ENCODE data around the gene IL17RA. TPM values are rescaled to one million over a fixed set of nuclear protein-coding genes. Genes with fewer than 3 reads are reported as not detected.

Gene IL17RA
- total RNA-seq, 3 donors from 2014 or later, result 13.8 to 25.3 (median 17.7) TPM

DNA sequence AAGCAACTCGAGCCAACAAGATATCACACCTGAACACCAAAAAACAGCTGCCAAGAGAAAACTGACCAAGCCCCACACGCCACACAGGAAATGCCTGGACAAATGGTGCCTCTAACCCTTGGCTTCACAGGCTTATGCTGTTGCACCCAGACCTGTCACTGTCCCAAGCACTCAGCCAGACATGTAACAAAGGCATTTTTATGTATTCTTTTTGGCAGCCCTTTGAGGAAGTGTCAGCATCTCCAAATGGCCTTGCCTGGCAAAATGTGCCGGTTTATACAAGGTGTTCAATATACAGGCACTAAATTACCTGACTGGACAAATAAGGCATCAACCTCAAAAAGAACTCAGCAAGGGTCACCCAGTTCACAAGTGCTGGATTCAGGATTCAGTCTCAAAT is 68.2 kb downstream of the IL17RA start:
- TF ChIP-seq, protein P1, sequence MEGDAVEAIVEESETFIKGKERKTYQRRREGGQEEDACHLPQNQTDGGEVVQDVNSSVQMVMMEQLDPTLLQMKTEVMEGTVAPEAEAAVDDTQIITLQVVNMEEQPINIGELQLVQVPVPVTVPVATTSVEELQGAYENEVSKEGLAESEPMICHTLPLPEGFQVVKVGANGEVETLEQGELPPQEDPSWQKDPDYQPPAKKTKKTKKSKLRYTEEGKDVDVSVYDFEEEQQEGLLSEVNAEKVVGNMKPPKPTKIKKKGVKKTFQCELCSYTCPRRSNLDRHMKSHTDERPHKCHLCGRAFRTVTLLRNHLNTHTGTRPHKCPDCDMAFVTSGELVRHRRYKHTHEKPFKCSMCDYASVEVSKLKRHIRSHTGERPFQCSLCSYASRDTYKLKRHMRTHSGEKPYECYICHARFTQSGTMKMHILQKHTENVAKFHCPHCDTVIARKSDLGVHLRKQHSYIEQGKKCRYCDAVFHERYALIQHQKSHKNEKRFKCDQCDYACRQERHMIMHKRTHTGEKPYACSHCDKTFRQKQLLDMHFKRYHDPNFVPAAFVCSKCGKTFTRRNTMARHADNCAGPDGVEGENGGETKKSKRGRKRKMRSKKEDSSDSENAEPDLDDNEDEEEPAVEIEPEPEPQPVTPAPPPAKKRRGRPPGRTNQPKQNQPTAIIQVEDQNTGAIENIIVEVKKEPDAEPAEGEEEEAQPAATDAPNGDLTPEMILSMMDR (IDR thresholded peaks at IDR 0.05), result no peak
- TF ChIP-seq POLR2A (IDR thresholded peaks at IDR 0.05) (no peak), POLR2AphosphoS5 (IDR thresholded peaks at IDR 0.05) (peak in 1 of 3 donors; percentile 16)
- intact Hi-C loops (cut with DNase I; ENCODE audit: low total_unique reads), result no loop called here
- DNase-seq (ENCODE audit: low spot score in 2 of 2), result peak in 1 of 2 donors; percentile 46
- no peaks in the 10 kb centered on the region for H3K4me1 ChIP-seq
- peak overlapping the region; percentile 61 to 64 for H3K27ac ChIP-seq
- no peak overlapping the region for H3K4me3 ChIP-seq
- no peaks in the 10 kb centered on the region for H3K36me3 ChIP-seq
- no peaks in the 10 kb centered on the region for H3K27me3 ChIP-seq
- H3K9me3 ChIP-seq, result no peaks in the 10 kb centered on the region

DNA sequence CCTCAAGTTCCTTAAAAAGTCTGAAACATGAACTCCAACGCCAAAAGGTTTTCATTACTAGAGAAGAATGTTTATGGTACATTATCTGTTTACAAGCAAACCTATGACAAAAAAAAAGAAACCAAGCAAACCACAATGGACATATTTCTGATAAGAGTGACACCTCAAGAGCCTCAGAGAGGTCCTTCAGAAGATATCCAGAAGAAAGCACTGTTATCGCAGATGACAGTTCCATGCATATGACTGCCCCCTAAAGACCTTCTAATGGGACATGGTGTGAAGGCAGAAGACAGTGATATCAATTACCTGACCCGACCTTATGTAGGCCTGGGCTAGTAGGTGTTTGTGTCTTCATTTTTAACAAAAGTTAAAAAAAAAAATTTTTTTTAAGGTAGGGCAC is 71.1 kb downstream of the IL17RA start:
- no peaks in the 10 kb centered on the region for H3K4me1 ChIP-seq

DNA sequence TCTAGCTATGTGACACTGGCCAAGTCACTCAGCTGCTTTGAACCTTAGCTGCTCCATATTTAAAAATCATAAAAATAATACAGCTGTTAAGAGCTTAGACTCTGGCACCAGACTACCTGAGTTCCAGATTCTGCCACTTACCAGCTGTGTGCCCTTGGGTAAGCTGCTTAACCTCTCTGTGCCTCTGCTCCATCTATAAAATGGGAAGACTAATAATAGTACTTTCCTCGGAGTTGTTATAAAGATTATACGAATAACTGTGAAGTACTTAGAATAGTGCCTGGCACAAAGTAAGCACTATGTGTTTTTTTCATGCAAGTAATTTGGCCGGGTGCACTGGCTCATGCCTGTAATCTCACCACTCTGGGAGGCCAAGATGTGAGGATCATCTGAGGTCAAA is 72.9 kb downstream of the IL17RA start:
- Histone ChIP-seq H3K27ac (no peak overlapping the region), H3K4me3 (peak overlapping the region; percentile 66 to 71 (median 70)), H3K27me3 (no peaks in the 10 kb centered on the region), H3K9me3 (no peaks in the 10 kb centered on the region), H3K4me1 (no peaks in the 10 kb centered on the region), H3K36me3 (no peaks in the 10 kb centered on the region)
- TF ChIP-seq, protein P1 (IDR thresholded peaks at IDR 0.05), result no peak
- no peak for TF ChIP-seq POLR2A (IDR thresholded peaks at IDR 0.05)
- no peak for TF ChIP-seq POLR2AphosphoS5 (IDR thresholded peaks at IDR 0.05)
- intact Hi-C loops (cut with DNase I; ENCODE audit: low total_unique reads), result no loop called here
- no peak for DNase-seq (ENCODE audit: low spot score in 2 of 2)

More for the DNA sequence above, 71.1 kb downstream of the IL17RA start:
- intact Hi-C loops (cut with DNase I; ENCODE audit: low total_unique reads), result no loop called here
- DNase-seq (ENCODE audit: low spot score in 2 of 2), result no peak
- Histone ChIP-seq H3K27me3 (no peaks in the 10 kb centered on the region), H3K27ac (no peak overlapping the region), H3K36me3 (no peaks in the 10 kb centered on the region), H3K9me3 (no peaks in the 10 kb centered on the region), H3K4me3 (no peak overlapping the region)
- TF ChIP-seq POLR2AphosphoS5 (IDR thresholded peaks at IDR 0.05), result no peak
- TF ChIP-seq POLR2A (IDR thresholded peaks at IDR 0.05), result no peak
- TF ChIP-seq, protein P1 (IDR thresholded peaks at IDR 0.05), result no peak

DNA sequence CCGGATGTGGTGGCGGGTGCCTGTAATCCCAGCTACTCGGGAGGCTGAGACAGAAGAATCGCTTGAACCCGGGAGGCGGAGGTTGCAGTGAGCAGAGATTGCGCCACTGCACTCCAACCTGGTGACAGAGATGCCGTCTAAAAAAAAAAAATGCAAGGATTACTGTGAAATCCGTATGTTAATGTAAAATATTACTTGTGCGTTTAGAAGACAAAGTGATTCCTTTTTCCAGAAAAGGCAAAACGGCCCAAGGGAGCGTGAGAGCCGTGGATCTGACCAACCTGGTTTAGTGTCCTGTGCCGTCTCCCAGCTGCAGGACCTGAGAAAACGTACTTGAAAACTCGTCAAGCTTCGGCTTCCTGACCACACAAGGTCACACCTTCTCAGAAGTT is 73.4 kb downstream of the IL17RA start:
- H3K9me3 ChIP-seq, result no peaks in the 10 kb centered on the region
- no peak for DNase-seq (ENCODE audit: low spot score in 2 of 2)
- peak overlapping the region; percentile 79 to 88 for H3K27ac ChIP-seq
- TF ChIP-seq, protein P1 (IDR thresholded peaks at IDR 0.05), result no peak
- TF ChIP-seq POLR2A (IDR thresholded peaks at IDR 0.05) (no peak), POLR2AphosphoS5 (IDR thresholded peaks at IDR 0.05) (no peak)
- H3K4me1 ChIP-seq, result no peaks in the 10 kb centered on the region
- H3K4me3 ChIP-seq, result peak overlapping the region; percentile 66 to 71 (median 70)
- intact Hi-C loops (cut with DNase I; ENCODE audit: low total_unique reads), result no loop called here
- H3K27me3 ChIP-seq, result no peaks in the 10 kb centered on the region
- H3K36me3 ChIP-seq, result no peaks in the 10 kb centered on the region

DNA sequence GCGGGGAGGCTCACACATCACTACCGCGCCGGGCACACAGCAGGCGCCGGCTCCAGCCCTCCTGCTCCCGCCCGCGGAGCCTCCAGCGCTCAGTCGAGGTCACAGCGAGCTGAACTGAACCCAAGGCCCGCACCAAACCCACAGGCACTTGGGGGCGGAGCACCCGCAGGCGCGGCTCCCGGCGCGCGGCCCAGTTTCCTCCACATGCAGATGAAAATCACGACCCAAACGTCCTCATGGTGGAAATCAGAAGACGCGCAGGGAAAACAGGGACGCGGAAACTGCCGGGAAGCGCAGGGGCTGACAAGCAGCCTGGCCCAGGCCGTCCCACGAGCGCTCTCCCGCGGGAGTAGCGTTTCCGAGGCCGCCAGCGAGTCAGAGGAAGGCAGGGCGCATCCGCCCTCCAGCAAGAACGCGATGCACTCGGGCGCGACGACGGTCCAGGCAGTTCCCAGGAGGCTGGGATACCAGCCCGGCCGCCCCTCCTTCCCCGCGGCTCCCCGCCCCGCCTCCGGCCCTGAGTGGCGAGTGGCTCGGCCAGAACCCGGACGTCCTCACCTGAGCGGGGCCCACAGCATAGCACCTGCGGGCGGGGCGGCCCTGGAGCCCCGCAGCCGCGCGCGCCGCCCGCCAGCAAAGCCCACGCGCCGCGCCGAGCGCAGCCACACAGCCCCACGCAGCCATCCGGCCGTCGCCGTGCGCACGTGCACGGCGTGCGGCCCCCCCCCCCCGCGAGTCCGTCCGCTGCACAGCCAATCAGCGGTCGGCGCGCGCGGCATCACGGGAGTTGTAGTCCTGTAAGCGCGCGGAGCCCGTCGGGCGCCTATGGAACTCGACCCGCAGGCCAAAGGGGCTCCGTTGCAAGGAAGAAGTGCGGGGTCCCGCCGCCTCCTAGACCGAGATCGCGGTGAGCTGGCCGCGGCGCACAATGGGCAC is 74.0 kb downstream of the IL17RA start, which contains the start of gene HDHD5:
Gene HDHD5, minus strand, starts transcription at position 710 of the 936 bp plus-strand sequence. Its CDS starts 26 bp downstream, at position 684.
- intact Hi-C loops (cut with DNase I; ENCODE audit: low total_unique reads), result no loop called here
- peak within 1 kb of the TSS; percentile 66 to 71 (median 70) for H3K4me3 ChIP-seq
- no peaks in the 10 kb centered on the region for H3K9me3 ChIP-seq
- no peaks in the 10 kb centered on the region for H3K36me3 ChIP-seq
- peak; percentile 77 to 86 for DNase-seq (ENCODE audit: low spot score in 2 of 2)
- no peaks in the 10 kb centered on the region for H3K4me1 ChIP-seq
- no peaks in the 10 kb centered on the region for H3K27me3 ChIP-seq
- peak within 1 kb of the TSS; percentile 79 to 88 for H3K27ac ChIP-seq
- TF ChIP-seq, protein P1 (IDR thresholded peaks at IDR 0.05), result no peak
- TF ChIP-seq POLR2A (IDR thresholded peaks at IDR 0.05) (no peak), POLR2AphosphoS5 (IDR thresholded peaks at IDR 0.05) (peak in 2 of 3 donors; percentile 23 to 48)
